Activated T-helper 9 cell treated with anti-CD3 and anti-CD28 coated beads, Interleukin-2, amount 50 U/mL, for 16 hours (primary cell): ENCODE data around the gene CLSTN2.

ENCODE experiments used
- DNase-seq: peaks from one replicate; pipeline ENCODE4 v3.0.0-alpha.2; 2020; ENCODE audit warnings: low read depth

CLSTN2 gene

GRCh38 chr3:140552898-140553297 is 617.9 kb downstream of the CLSTN2 start:
- DNase-seq, result no peak

- no peak for DNase-seq
Observed at GRCh38 chr3:140553591-140553990, 618.6 kb downstream of the CLSTN2 start.

- no peak for DNase-seq
Observed at GRCh38 chr3:140555666-140556065, 620.7 kb downstream of the CLSTN2 start.

GRCh38 chr3:140557476-140557875 is 622.5 kb downstream of the CLSTN2 start:
- DNase-seq, result no peak

GRCh38 chr3:140559546-140559945 is 624.6 kb downstream of the CLSTN2 start:
- no peak for DNase-seq

GRCh38 chr3:140563206-140563760 is 628.3 kb downstream of the CLSTN2 start:
- no peak for DNase-seq

GRCh38 chr3:140568131-140568530 is 633.1 kb downstream of the CLSTN2 start:
- DNase-seq, result no peak

- no peak for DNase-seq
Observed at GRCh38 chr3:140568842-140569520, 634.0 kb downstream of the CLSTN2 start.

GRCh38 chr3:140570602-140571001 is 635.6 kb downstream of the CLSTN2 start:
- no peak for DNase-seq

- no peak for DNase-seq
Observed at GRCh38 chr3:140571836-140572235, 636.9 kb downstream of the CLSTN2 start.

- DNase-seq, result no peak
Observed at GRCh38 chr3:140572334-140572733, 637.3 kb downstream of the CLSTN2 start.

GRCh38 chr3:140573011-140573410 is 638.0 kb downstream of the CLSTN2 start:
- DNase-seq, result no peak

- DNase-seq, result no peak
Observed at GRCh38 chr3:140574375-140574774, 639.4 kb downstream of the CLSTN2 start.

GRCh38 chr3:140576449-140576848 is 641.5 kb downstream of the CLSTN2 start:
- no peak for DNase-seq

- no peak for DNase-seq
Observed at GRCh38 chr3:140577911-140578310, 642.9 kb downstream of the CLSTN2 start.

GRCh38 chr3:140579260-140579659 is 644.3 kb downstream of the CLSTN2 start:
- no peak for DNase-seq

GRCh38 chr3:140580746-140581145 is 645.8 kb downstream of the CLSTN2 start:
- DNase-seq, result no peak

GRCh38 chr3:140584549-140584948 is 649.6 kb downstream of the CLSTN2 start:
- no peak for DNase-seq

- no peak for DNase-seq
Observed at GRCh38 chr3:140585828-140586227, 650.8 kb downstream of the CLSTN2 start.

- no peak for DNase-seq
Observed at GRCh38 chr3:140586311-140586710, 651.3 kb downstream of the CLSTN2 start.

GRCh38 chr3:140588558-140588957 is 653.6 kb downstream of the CLSTN2 start:
- no peak for DNase-seq

- no peak for DNase-seq
Observed at GRCh38 chr3:140593766-140594165, 658.8 kb downstream of the CLSTN2 start.

- DNase-seq, result no peak
Observed at GRCh38 chr3:140595295-140595694, 660.3 kb downstream of the CLSTN2 start.

- DNase-seq, result no peak
Observed at GRCh38 chr3:140597364-140597763, 662.4 kb downstream of the CLSTN2 start.
